ENCODE measurements around the gene ALK.

DNA sequence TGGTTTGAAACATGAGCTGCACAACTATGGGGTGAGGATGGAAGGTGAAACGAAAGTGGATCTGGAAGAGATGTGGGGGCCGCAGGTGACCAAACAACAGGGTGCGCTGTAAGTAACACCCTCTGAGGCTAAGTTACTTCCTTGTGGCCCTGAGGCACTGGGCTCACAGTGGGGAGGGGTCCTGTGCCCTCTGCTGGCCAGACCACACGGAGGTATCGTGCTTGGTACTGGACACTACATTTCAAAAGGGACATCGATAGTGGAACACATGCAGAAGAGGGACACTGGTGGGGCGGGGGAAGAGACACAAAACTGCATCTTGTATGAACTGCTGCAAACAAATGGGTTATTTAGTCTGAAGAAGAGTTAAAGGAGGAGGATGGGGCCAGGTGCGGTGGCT is 695.6 kb downstream of the ALK start:
- TF ChIP-seq, protein P1, sequence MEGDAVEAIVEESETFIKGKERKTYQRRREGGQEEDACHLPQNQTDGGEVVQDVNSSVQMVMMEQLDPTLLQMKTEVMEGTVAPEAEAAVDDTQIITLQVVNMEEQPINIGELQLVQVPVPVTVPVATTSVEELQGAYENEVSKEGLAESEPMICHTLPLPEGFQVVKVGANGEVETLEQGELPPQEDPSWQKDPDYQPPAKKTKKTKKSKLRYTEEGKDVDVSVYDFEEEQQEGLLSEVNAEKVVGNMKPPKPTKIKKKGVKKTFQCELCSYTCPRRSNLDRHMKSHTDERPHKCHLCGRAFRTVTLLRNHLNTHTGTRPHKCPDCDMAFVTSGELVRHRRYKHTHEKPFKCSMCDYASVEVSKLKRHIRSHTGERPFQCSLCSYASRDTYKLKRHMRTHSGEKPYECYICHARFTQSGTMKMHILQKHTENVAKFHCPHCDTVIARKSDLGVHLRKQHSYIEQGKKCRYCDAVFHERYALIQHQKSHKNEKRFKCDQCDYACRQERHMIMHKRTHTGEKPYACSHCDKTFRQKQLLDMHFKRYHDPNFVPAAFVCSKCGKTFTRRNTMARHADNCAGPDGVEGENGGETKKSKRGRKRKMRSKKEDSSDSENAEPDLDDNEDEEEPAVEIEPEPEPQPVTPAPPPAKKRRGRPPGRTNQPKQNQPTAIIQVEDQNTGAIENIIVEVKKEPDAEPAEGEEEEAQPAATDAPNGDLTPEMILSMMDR (IDR thresholded peaks at IDR 0.05) = no peak
- no peak for TF ChIP-seq POLR2A (IDR thresholded peaks at IDR 0.05)
